Thyroid gland (tissue), 4 donors: ENCODE data around the gene SPATA2. TPM values are rescaled to one million over a fixed set of nuclear protein-coding genes. Genes with fewer than 3 reads are reported as not detected.
"Not testable (repeated sequence)": the region's sequence is repeated elsewhere in the genome, so short reads cannot be mapped to it uniquely, and the experiment has no call there.

Experiments
- DNase-seq, 2 donors: peaks; one replicate each; pipeline ENCODE4 v3.0.0-alpha.2; 2019
- H3K27ac ChIP-seq, 3 donors: fragments of 200-600 bp; sonication (generic); 1 replicate in 2 of 3; 2 replicates in 1 of 3; pipeline ENCODE4 v1.5.1; 2016 to 2019; ENCODE audit warnings: mild to moderate bottlenecking in 1 of 3, moderate library complexity in 1 of 3
- H3K27me3 ChIP-seq: fragments of 200-600 bp; sonication (generic); one replicate; pipeline ENCODE4 v1.5.1; 2019
- H3K36me3 ChIP-seq, 2 donors: fragments of 200-600 bp; sonication (generic); one replicate each; pipeline ENCODE4 v1.5.1; 2016 to 2019
- H3K4me1 ChIP-seq, 2 donors: fragments of 200-600 bp; sonication (generic); one replicate each; pipeline ENCODE4 v1.5.1; 2017 to 2019
- H3K4me3 ChIP-seq, 3 donors: fragments of 200-600 bp; sonication (generic); replicated peaks in 1 of 3; 1 replicate in 2 of 3; 2 replicates in 1 of 3; pipeline ENCODE4 v1.5.1; 2016; ENCODE audit warnings: mild to moderate bottlenecking in 1 of 3
- H3K9me3 ChIP-seq: fragments of 200-600 bp; sonication (generic); one replicate; pipeline ENCODE4 v1.5.1; 2017
- CTCF ChIP-seq, 6 experiments: fragments of 200-600 bp in 3 of 6; fragments of 450-650 bp in 3 of 6; sonication (generic) in 3 of 6; IDR thresholded peaks; one replicate each; pipeline ENCODE4 v1.5.1; 2016 to 2019; ENCODE audit warnings: antibody characterized with exemption in 6 of 6, mild to moderate bottlenecking in 2 of 6, inconsistent platforms in 1 of 6, moderate library complexity in 1 of 6
- POLR2A ChIP-seq, 2 donors: fragments of 450-650 bp; IDR thresholded peaks; one replicate each; pipeline ENCODE4 v1.6.1; 2017; ENCODE audit warnings: antibody characterized with exemption in 2 of 2, mild to moderate bottlenecking in 2 of 2, moderate library complexity in 1 of 2
- WGBS, 2 donors: methylation state at CpG; one replicate each; pipeline ENCODE4 v1.1.5; 2017; 5-methylcytosine and 5-hydroxymethylcytosine counted together
- intact Hi-C: fragments of 100-400 bp; cut with DNase I; formaldehyde crosslinking; loops from one replicate; pipeline ENCODE4 v1.15.1; 2023
- total RNA-seq, 4 donors: library from RNA; depleted of rRNA; stranded (reverse); fragments of >200 nt; gene quantifications; one replicate each; pipeline ENCODE4 v1.2.3, GENCODE V29; 2016

Gene SPATA2, protein sequence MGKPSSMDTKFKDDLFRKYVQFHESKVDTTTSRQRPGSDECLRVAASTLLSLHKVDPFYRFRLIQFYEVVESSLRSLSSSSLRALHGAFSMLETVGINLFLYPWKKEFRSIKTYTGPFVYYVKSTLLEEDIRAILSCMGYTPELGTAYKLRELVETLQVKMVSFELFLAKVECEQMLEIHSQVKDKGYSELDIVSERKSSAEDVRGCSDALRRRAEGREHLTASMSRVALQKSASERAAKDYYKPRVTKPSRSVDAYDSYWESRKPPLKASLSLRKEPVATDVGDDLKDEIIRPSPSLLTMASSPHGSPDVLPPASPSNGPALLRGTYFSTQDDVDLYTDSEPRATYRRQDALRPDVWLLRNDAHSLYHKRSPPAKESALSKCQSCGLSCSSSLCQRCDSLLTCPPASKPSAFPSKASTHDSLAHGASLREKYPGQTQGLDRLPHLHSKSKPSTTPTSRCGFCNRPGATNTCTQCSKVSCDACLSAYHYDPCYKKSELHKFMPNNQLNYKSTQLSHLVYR
- 10 to 100 TPM in 3 of 4 donors, 1 to 10 TPM in 1; 5.0 to 14.2 (median 12.7) TPM for total RNA-seq

GRCh38 chr20:49915380-49916145, at the start of gene SPATA2:
Gene SPATA2 (minus strand): TSS chr20:49915529. CDS start chr20:49908490, 7,039 bp downstream.
- H3K4me3 ChIP-seq: peak within 1 kb of the TSS; percentile 95 to 97 (median 95)
- peak in 1 of 2 donors; percentile 86 for TF ChIP-seq POLR2A (IDR thresholded peaks at IDR 0.05)
- no peak for TF ChIP-seq CTCF (IDR thresholded peaks at IDR 0.05)
- peak within 1 kb of the TSS; percentile 98 to 100 (median 100) for H3K27ac ChIP-seq
- H3K9me3 ChIP-seq: no peaks in the 10 kb centered on the region
- no peaks in the 10 kb centered on the region for H3K27me3 ChIP-seq
- intact Hi-C loops: loop anchor here (10.0 kb wide), 1 partner anchor 61 kb away; no protein-coding TSS in a partner anchor
- WGBS, 2 donors: 0% methylated on average over 10 to 14 of the region's 69 CpGs
- peak; percentile 96 to 97 for DNase-seq
- H3K36me3 ChIP-seq: no peaks in the 10 kb centered on the region
- peaks cover 33 to 36% of the 10 kb centered on the region in 2 donors for H3K4me1 ChIP-seq

DNA sequence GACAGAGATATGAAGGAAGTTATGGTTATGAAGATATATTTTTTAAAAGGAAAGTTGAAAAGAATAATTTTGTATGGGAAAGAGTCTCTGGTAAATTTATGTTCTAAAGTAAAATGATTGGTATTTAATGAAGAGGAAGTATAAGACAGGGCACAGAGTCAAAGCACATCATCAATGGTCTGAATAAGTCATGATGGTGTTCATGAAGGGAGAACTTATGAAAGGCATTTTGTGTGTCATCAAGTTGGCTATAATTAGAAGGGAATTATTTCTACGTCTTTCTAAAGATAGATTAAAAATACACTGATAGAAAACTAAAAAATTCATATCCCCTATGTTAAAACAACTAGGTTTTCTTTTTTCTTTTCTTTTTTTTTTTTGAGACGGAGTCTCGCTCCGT, 46.1 kb upstream of the SPATA2 start:
- Histone ChIP-seq H3K4me3 (no peak overlapping the region), H3K4me1 (no peaks in the 10 kb centered on the region), H3K27me3 (no peaks in the 10 kb centered on the region), H3K9me3 (no peaks in the 10 kb centered on the region), H3K27ac (no peak overlapping the region), H3K36me3 (no peaks in the 10 kb centered on the region)
- TF ChIP-seq POLR2A (IDR thresholded peaks at IDR 0.05) (no peak), CTCF (IDR thresholded peaks at IDR 0.05) (no peak)
- no peak for DNase-seq
- 94% methylated on average over 4 of the region's 4 CpGs for WGBS, 2 donors
- intact Hi-C loops: no loop called here

GRCh38 chr20:49957089-49957938, 42.0 kb upstream of the SPATA2 start:
- WGBS, 2 donors: 93 to 96% methylated on average over 8 to 12 of the region's 12 CpGs
- H3K4me3 ChIP-seq, DNase-seq, H3K27me3 ChIP-seq, intact Hi-C loops, H3K27ac ChIP-seq, H3K9me3 ChIP-seq, H3K4me1 ChIP-seq: not testable (repeated sequence)
- H3K36me3 ChIP-seq: peaks cover 18 to 24% of the 10 kb centered on the region in 2 donors

GRCh38 chr20:49956689-49957088, 41.4 kb upstream of the SPATA2 start:
- Histone ChIP-seq H3K4me1 (no peaks in the 10 kb centered on the region), H3K27me3 (no peaks in the 10 kb centered on the region), H3K27ac (no peak overlapping the region), H3K4me3 (no peak overlapping the region), H3K9me3 (no peaks in the 10 kb centered on the region), H3K36me3 (peaks cover 24 to 30% of the 10 kb centered on the region in 2 donors)
- intact Hi-C loops: no loop called here
- WGBS, 2 donors: 96% methylated on average over 15 to 18 of the region's 18 CpGs
- TF ChIP-seq CTCF (IDR thresholded peaks at IDR 0.05) (no peak), POLR2A (IDR thresholded peaks at IDR 0.05) (no peak)
- no peak for DNase-seq

DNA sequence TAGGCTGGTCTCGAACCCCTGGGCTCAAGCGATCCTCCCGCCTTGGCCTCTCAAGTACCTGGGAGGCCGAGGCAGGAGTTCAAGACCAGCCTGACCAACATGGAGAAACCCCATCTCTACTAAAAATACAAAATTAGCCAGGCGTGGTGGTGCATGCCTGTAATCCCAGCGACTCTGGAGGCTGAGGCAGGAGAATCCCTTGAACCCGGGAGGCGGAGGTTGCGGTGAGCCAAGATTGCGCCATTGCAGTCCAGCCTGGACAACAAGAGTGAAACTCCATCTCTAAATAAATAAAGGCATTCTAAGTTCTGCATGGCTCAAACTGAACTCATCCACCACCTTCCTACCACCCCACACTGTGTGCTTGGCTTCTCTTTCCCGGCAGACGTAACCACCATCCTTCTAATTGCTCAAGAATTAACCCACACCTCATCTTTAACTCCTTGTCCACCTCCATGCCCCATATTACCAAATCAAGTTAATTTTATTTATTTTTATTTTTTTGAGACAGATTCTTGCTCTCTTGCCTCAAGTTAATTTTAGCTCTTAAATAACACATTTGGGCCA, 40.6 kb upstream of the SPATA2 start:
- intact Hi-C loops, H3K9me3 ChIP-seq, H3K27ac ChIP-seq, H3K4me3 ChIP-seq, H3K4me1 ChIP-seq, H3K27me3 ChIP-seq, DNase-seq: not testable (repeated sequence)
- WGBS, 2 donors: 92 to 95% methylated on average over 12 of the region's 12 CpGs
- peaks cover 26 to 37% of the 10 kb centered on the region in 2 donors for H3K36me3 ChIP-seq
